MCF 10A (cell line): ENCODE data around the gene CDH1. TPM values are rescaled to one million over a fixed set of nuclear protein-coding genes. Genes with fewer than 3 reads are reported as not detected.

Source experiments
- BruUV-seq: library from RNA; stranded (reverse); fragments of 400-500 nt; replicated peaks from 2 replicates; lab custom pipeline; 2021; lab: Mats Ljungman, UMichigan
- CTCF ChIA-PET: fragments of 300-600 bp; sonication (Branson Sonifier 250); formaldehyde crosslinking; extraction: SDS; loops from one replicate; lab custom pipeline; 2021; ENCODE audit warnings: antibody characterized with exemption, inconsistent platforms; lab: Yijun Ruan, JAX
- POLR2A ChIA-PET: fragments of 300-600, 350-650 bp; sonication (Branson Sonifier 250); formaldehyde crosslinking; extraction: SDS; loops from one replicate; lab custom pipeline; 2020; ENCODE audit warnings: antibody characterized with exemption, inconsistent platforms; lab: Yijun Ruan, JAX
- DNase-seq: peaks from one replicate; pipeline ENCODE4 v3.0.0-alpha.2; 2018; ENCODE audit not compliant: unreplicated experiment
- H3K27ac Mint-ChIP-seq: one replicate; pipeline ENCODE4 v1.8.0; 2022; ENCODE audit warnings: mild to moderate bottlenecking, low read depth, mixed read lengths; ENCODE audit not compliant: unreplicated experiment
- H3K27me3 Mint-ChIP-seq: one replicate; pipeline ENCODE4 v1.8.0; 2022; ENCODE audit warnings: mixed read lengths; ENCODE audit not compliant: insufficient read depth, unreplicated experiment
- H3K36me3 Mint-ChIP-seq: one replicate; pipeline ENCODE4 v1.8.0; 2022; ENCODE audit warnings: mild to moderate bottlenecking, moderate library complexity, mixed read lengths; ENCODE audit not compliant: insufficient read depth, unreplicated experiment
- H3K4me1 Mint-ChIP-seq: one replicate; pipeline ENCODE4 v1.8.0; 2022; ENCODE audit warnings: mixed read lengths; ENCODE audit not compliant: insufficient read depth, unreplicated experiment
- H3K4me3 Mint-ChIP-seq: one replicate; pipeline ENCODE4 v1.8.0; 2022; ENCODE audit warnings: mild to moderate bottlenecking, moderate library complexity, mixed read lengths; ENCODE audit not compliant: unreplicated experiment
- H3K9me3 Mint-ChIP-seq: one replicate; pipeline ENCODE4 v1.8.0; 2022; ENCODE audit warnings: mixed read lengths; ENCODE audit not compliant: unreplicated experiment
- intact Hi-C: fragments of 100-400 bp; cut with micrococcal nuclease; formaldehyde crosslinking; loops from 2 replicates; pipeline ENCODE4 v1.14.1; 2022
- total RNA-seq: library from RNA; stranded (reverse); gene quantifications from 2 replicates; pipeline ENCODE4 v1.2.3, GENCODE V29; 2022
- TF ChIP-seq, protein P1 (sequence below): fragments of 200-600 bp; IDR thresholded peaks from one replicate; pipeline ENCODE4 v1.8.0; 2022; ENCODE audit warnings: antibody characterized with exemption, mild to moderate bottlenecking; ENCODE audit not compliant: unreplicated experiment

The CDH1 gene
- total RNA-seq, 1 experiment from 2014 or later: 37.6 TPM

DNA sequence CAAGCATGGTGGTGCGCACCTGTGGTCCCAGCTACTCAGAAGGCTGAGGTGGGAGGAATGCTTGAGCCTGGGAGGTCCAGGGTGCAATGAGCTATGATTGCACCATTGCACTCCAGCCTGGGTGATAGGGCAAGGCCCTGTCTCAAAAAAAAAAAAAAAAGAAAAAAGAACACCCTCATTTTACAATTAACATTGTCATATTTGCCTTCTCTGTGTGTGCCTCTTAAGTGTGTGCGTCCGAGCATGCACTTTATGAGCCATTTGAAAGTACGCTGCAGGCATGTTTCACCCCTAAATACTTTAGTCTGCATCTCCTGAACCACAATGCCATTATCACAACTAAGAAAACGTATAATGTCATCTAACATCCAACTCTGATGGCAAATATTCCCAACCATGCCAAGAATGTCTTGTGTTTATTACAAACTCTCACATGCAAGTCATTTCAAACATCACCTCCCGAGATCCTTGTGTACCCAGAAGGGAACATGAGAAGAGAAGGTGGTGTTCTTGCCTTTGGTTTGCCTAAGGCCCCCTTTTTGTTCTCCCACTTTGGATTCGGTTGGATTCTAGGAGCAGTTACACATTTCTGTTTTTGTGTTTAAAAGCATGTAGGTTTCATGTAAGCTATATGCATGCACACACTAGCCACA lies 38.0 kb downstream of the CDH1 start:
- Mint-ChIP-seq H3K9me3 (no peaks in the 10 kb centered on the region), H3K27me3 (no peaks in the 10 kb centered on the region), H3K27ac (no peak overlapping the region), H3K4me1 (peaks cover 5% of the 10 kb centered on the region), H3K36me3 (peaks cover 15% of the 10 kb centered on the region), H3K4me3 (no peak overlapping the region)
- intact Hi-C loops: no loop called here
- no TSS peak for BruUV-seq
- ChIA-PET POLR2A (interaction anchor here (1.0 kb wide), 2 partner anchors 11 kb away, joined by 3 read pairs; no protein-coding TSS in a partner anchor), CTCF (no interaction called here)
- DNase-seq: no peak
- TF ChIP-seq, protein P1, sequence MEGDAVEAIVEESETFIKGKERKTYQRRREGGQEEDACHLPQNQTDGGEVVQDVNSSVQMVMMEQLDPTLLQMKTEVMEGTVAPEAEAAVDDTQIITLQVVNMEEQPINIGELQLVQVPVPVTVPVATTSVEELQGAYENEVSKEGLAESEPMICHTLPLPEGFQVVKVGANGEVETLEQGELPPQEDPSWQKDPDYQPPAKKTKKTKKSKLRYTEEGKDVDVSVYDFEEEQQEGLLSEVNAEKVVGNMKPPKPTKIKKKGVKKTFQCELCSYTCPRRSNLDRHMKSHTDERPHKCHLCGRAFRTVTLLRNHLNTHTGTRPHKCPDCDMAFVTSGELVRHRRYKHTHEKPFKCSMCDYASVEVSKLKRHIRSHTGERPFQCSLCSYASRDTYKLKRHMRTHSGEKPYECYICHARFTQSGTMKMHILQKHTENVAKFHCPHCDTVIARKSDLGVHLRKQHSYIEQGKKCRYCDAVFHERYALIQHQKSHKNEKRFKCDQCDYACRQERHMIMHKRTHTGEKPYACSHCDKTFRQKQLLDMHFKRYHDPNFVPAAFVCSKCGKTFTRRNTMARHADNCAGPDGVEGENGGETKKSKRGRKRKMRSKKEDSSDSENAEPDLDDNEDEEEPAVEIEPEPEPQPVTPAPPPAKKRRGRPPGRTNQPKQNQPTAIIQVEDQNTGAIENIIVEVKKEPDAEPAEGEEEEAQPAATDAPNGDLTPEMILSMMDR: no peak

DNA sequence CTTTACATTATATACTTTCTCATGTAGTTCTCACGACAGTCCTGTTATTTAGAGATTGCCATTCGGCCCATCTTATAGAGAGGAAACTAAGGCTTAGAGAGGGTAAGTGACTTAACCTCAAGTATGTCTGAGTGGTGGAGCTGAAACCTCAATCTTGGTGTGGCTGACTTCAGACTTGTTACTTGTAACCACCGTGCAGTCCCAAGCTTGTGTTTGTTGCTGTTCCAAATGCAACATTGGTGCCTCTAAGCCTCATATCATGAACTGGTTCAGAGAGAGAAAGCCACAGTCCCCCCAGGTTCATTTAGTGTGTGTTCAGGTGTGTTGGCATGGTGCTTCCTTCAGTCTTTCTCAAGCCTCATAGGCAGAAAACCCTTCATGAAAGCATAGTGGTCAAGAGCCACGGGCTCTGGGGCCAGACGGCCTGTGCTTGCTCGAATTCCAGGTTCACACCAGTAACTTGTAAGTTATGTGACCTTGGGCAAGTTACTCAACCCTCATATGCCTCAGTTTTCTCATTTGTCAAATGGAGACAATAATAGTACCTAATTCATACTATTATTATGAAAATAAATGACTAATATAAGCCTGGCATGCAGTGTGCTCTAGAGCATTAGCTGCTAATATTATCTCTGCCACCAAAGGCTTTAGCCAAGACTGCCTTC lies 39.9 kb downstream of the CDH1 start:
- CTCF ChIA-PET: interaction anchor here (0.7 to 1.8 kb wide), 3 partner anchors 56 to 248 kb away, joined by 3 to 5 read pairs (median 4); no protein-coding TSS in a partner anchor
- Mint-ChIP-seq H3K4me1 (peaks cover 5% of the 10 kb centered on the region), H3K27ac (no peak overlapping the region), H3K9me3 (no peaks in the 10 kb centered on the region), H3K27me3 (no peaks in the 10 kb centered on the region), H3K36me3 (peaks cover 11% of the 10 kb centered on the region), H3K4me3 (no peak overlapping the region)
- BruUV-seq: no TSS peak
- DNase-seq: no peak
- intact Hi-C loops: no loop called here
- POLR2A ChIA-PET: interaction anchor here (0.9 to 2.2 kb wide), 3 partner anchors 9 to 20 kb away, joined by 3 to 16 read pairs (median 9); no protein-coding TSS in a partner anchor
- TF ChIP-seq, protein P1: no peak

DNA sequence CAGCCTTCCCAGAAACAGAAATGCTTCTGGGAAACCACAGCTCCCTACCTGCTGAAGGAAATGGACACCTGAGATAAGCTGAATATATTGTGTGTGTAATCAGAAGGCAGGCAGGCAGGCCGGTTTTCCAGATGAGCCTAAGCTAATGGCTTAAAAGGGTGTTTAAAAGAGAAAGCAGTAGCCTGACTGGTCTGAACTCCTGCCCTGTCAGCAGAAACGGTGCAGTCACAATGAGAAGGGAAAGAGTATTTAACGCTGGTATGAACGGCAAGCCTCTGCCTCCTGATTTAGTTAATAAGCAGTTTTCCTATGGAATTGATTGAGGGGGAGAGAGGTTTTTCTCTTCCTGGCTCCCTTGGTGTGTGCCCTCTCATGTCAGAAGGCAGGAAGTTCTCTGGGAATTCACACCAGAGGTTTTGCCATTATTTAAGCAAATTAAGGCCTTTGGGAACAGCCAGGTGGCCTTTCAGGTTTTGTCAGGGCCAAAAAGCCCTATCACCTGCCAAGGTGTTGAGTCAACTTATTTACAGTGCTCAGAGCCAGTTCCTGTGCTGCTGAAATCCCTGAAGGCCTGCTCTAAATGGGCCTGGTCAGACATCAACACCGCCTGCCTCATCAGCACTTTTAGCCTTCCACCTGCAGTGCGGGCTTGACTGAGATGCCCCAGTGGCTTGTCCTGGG lies 41.6 kb downstream of the CDH1 start:
- H3K27ac Mint-ChIP-seq: peak overlapping the region; percentile 89
- no peak overlapping the region for H3K4me3 Mint-ChIP-seq
- H3K36me3 Mint-ChIP-seq: peaks cover 7% of the 10 kb centered on the region
- ChIA-PET POLR2A (interaction anchor here (0.6 to 2.2 kb wide), 11 partner anchors 11 to 118 kb away, joined by 3 to 16 read pairs (median 3); no protein-coding TSS in a partner anchor), CTCF (interaction anchor here (0.6 to 1.8 kb wide), 6 partner anchors 10 to 188 kb away, joined by 3 to 5 read pairs (median 3); no protein-coding TSS in a partner anchor)
- TF ChIP-seq, protein P1: no peak
- intact Hi-C loops: no loop called here
- no TSS peak for BruUV-seq
- H3K27me3 Mint-ChIP-seq: no peaks in the 10 kb centered on the region
- H3K9me3 Mint-ChIP-seq: no peaks in the 10 kb centered on the region
- DNase-seq: peak; percentile 44
- H3K4me1 Mint-ChIP-seq: peaks cover 5% of the 10 kb centered on the region

DNA sequence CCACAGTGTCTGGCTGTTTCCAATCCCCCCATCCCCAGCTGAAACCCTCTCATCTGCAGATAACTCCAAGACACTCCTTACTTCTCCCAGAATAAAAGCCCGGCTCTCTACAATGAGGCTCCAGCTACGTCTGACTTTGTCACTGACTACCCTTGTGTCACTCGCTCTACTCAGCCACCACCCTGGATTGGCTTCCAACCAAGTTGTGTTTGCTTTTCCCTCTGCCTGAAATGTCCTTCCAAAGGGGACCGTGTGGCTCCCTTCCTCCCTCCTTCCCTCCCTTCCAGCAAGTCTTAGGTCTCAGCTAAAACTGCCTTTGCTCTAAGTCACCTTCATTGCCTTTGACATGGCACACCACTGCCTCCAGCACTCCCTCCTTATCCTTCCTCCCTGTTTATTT lies 42.8 kb downstream of the CDH1 start:
- H3K9me3 Mint-ChIP-seq: no peaks in the 10 kb centered on the region
- peaks cover 7% of the 10 kb centered on the region for H3K36me3 Mint-ChIP-seq
- TF ChIP-seq, protein P1: no peak
- ChIA-PET CTCF (interaction anchor here (0.6 kb wide), 3 partner anchors 20 to 535 kb away, joined by 3 read pairs; no protein-coding TSS in a partner anchor), POLR2A (no interaction called here)
- DNase-seq: no peak
- peaks cover 5% of the 10 kb centered on the region for H3K4me1 Mint-ChIP-seq
- H3K27me3 Mint-ChIP-seq: no peaks in the 10 kb centered on the region
- intact Hi-C loops: no loop called here
- no TSS peak for BruUV-seq
- H3K27ac Mint-ChIP-seq: no peak overlapping the region
- H3K4me3 Mint-ChIP-seq: no peak overlapping the region
